D341Med (cell line): ENCODE results near the gene EIF3D.

ENCODE experiments used
- DNase-seq: peaks from one replicate; pipeline ENCODE4 v3.0.0; 2012; ENCODE audit warnings: low spot score

The EIF3D gene

GRCh38 chr22:36528795-36529751 lies at the start of gene EIF3D:
Gene EIF3D (minus strand): TSS chr22:36529166. CDS start chr22:36526121, 3,045 bp downstream.
- peak; percentile 92 for DNase-seq

GRCh38 chr22:36578619-36579018 lies 49.7 kb upstream of the EIF3D start:
- no peak for DNase-seq

- no peak for DNase-seq
Observed at GRCh38 chr22:36577019-36577418, 48.1 kb upstream of the EIF3D start.

DNA sequence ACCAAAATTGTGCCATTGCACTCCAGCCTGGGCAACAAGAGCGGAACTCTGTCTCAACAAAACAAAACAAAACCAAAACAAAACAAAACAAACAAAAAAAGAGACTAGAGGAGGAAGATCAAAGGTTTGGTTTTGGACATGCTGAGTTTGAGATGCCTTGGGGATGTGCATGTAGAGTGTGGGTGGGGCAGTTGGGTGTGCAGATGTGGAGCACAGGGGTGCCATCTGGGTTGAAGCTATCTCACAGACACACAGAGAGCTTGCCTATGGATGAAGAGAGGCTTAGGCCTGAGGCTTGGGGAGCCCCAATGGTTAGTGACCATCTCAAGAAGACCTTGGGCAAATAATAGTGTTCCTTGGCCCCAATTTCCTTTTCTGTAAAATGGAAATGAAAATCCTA lies 45.8 kb upstream of the EIF3D start:
- DNase-seq: no peak

- DNase-seq: peak; percentile 73
Observed at GRCh38 chr22:36573815-36574363, 44.9 kb upstream of the EIF3D start.

DNA sequence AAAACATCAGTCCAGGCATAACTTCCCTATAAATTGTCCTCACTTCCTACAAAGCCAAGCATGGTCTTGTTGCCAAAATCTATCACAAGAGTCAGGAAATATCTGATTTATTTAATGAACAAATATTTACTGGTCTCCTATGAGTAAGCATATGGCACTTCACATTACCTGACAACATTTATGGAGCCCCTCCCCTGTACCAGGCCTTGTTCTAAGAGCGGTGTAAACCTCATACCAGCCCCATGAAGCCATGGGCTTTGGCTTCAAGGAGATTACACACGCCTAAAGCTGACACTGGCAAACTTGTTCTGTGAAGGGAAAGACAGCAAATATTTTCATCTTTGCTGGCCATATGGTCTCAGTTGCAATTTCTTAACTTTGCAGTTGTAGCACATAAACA lies 43.0 kb upstream of the EIF3D start:
- DNase-seq: no peak

GRCh38 chr22:36569999-36570398 lies 41.0 kb upstream of the EIF3D start:
- peak; percentile 78 for DNase-seq

GRCh38 chr22:36568846-36569245 lies 39.9 kb upstream of the EIF3D start:
- no peak for DNase-seq

- DNase-seq: no peak
Observed at GRCh38 chr22:36566720-36567119, 37.8 kb upstream of the EIF3D start.

DNA sequence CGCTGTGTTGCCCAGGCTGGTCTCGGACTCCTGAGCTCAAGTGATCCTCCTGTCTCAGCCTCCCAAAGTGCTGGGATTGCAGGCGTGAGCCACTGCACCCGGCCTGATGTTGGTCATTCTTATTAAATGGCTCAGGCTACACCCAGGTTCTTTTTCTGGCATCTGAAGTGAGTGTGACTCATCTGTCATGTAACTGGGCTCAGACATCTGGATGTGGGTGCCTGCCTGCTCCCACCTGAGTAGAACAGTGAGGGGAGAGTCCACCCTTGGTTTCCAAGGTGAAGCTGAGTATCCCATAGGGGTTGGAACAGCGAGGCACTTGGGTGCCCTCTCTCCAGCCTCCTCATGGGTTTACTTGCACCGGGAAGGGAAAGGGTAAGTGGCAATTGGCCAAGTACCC lies 36.7 kb upstream of the EIF3D start:
- no peak for DNase-seq

DNA sequence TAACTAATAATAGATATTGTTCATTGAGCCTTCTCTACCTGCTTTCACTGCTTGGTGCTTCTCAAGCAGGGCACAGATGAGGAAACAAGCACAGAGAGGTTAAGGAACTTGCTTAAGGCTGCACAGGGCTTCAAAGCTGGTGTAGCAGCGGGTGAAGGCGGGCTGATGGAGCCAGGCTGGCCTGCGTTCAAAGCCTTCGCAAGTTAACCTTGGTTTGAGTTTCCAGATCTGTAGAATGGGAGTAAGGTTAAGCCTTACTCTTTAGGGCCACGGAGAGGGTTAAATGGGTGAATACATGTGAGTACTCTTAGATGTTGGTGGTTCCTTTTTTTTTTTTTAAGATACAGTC lies 36.2 kb upstream of the EIF3D start:
- DNase-seq: no peak

GRCh38 chr22:36564422-36565158 lies 35.6 kb upstream of the EIF3D start:
- no peak for DNase-seq

DNA sequence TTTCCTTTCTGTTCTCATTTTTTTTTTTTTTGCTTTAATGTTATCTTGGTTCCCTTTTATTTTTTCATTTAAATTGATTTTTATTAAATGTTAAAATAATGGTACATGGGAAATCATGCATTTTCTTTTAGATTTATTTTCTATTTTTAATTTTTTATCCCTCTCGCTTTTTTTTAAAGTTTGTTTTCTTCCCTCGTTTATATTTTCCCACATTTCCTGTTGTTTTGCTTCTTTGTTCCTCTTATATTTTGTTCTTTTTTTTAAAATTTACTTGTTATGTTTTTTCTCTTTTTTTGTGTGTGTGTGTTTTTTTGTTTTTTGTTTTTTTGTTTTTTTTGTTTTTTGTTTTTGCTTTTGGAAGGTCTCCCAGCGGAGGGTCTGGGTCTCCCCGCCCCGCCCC lies 34.9 kb upstream of the EIF3D start:
- DNase-seq: no peak

DNA sequence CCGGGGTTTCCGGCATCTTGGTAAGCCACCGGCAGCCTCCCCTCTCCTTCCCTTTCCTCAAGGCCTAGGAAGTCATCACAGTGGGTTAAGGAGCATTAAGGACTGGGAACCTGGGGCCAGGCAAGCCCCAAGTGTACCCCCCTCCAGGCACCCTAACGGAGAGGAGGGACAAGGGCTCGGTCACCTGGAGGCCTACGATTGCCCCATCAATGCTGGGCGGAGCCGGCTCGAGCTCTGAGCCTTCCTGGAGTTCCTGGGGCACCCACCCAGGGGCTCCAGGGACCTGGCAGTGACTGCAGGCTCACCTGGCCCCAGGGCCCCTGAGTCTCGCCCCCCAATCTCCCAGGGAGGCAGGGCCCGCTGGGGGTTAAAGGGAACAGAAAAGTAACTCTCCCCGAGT lies 34.5 kb upstream of the EIF3D start:
- DNase-seq: no peak

- no peak for DNase-seq
Observed at GRCh38 chr22:36563001-36563400, 34.0 kb upstream of the EIF3D start.

DNA sequence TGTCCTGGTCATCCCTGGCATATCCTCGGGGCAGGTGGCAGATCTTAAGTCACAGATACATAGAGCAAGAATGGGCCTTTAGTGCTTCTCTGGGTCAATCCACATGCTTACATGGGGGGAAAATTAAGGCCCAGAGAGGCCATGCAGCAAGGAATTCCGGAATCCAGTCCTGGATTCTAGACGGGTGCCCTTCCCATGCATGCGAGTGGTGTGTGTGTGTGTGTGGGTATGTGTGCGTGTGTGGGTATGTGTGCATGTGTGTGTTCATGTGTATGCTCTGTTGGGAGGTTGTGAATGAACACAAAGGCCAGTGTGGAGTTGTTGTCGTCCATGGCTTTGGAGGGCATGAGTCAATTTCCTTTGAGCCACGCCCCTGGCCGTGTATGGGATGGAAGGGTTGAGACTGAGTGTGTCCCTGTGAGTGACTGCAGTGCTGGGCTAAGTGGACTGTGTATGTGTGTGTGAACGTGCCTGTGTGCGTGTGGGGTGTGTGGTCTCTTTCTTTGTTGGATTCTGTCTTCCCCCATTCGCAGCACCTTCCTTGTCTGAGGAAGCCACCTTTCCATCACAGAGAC lies 33.4 kb upstream of the EIF3D start:
- DNase-seq: no peak

DNA sequence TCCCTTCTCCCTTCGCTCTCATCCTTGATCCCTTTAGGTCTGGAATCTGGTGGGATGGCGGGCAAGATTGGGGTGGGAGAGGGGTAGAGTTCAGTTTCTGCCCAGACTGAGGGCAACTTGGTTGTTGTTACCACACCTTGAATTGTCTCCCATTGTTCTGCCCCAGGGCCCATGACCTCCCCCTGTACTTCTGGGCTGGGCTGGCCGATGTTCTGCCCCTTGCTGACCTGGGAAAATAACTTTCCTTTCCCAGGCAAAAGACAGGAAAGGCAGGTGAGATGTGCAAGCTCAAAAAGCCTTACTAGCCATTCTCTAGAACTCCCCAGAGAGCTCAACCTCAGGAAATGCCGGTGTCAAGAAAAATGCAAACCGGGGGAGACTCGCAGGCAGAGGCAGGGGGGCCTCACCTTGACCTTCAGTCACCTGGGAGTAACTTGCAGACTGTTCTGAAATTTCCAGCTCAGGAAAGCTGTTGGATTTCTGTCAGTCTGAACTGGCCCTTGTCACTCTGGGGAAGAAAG lies 32.4 kb upstream of the EIF3D start:
- no peak for DNase-seq

DNA sequence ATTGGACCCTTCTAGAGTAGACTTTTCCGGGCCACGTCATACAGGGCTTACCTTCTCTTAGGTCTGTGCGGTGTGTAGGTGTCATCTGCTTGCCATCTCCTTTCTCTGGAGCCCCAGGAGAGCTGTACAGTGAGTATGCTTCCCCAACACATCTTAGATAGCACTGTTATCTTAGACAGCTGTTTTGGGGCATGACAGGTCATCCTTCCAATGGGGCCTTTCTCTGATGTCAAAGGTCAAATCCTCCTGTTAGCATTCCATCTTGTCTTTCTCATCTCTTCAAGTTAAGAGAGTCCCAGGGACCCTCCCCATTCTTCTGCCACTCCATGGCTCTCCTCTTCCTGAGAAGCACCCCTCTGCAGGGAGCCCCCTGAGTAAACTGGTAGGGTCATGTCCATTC lies 31.0 kb upstream of the EIF3D start:
- DNase-seq: no peak

DNA sequence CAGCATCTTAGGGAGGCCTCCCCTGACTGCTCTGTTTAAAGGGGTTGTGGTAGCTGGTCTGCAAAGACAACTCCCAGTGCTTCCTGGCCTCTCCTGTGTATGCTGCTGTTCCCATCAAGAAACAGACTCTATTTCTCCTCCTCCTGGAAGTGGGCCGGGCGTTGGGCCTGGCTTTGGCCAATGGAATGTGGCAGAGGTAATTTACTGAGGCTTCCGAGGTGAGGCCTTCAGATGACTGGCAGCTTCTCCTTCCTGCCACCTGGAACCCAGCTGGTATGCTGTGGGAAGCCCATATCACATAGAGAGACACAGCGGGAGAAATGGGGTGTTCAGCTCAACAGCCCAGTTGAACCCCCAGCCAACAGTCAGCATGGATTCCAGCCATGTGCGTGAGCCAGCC lies 25.1 kb upstream of the EIF3D start:
- no peak for DNase-seq

DNA sequence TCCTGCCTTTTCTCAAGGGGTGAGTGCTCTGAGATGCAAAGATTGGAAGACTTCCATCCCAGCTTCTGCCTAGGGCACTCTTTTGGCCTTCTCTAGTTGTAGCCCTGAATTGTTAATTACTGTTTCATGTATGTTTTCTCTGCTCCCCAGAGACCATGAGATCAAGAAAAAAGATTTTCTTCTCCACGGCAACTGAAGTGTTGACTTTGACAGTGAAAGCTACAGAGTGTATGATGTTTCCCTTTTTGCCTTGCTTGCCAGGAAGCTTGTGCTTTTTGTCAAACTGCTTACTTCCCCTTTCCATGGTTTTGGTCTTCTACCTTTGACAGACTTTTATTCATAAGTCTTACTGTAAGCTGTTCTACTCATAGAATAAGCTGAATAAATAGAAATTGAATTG lies 23.3 kb upstream of the EIF3D start:
- DNase-seq: no peak

DNA sequence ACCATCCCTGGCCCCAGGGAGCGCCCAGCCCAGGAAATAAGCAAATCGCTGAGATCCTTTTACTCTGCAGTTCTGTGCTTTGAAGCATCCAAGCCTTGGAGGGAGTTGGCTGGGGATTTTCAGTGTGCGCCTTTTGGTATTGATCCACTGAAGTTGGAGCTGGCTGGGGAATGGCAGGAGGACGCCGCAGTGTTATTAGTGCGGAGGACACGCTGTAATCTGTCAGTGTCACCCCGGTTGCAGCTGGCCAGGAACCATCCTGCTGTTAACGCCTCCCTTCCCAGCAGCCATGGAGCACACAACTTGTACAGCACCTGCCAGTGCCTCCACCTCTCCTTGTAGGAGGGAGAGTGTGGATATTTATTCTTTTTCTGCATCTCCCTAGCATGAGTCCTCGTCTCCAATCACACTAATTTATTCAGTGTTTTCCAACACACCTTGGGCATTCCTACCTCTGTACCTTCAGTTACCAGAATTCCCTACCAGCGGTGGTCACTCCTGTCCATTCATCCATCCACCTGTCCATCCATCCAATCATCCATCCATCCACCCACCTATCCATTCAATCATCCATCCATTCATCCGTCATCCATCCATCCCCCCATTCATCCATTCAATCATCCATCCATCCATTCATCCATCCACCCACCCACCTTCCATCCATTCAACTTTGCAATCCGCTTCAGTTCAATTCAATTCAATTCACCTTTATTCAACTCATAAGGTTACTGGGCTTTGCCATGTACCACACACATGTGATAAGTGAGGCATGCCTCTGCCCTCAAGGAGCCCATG lies 21.9 kb upstream of the EIF3D start:
- no peak for DNase-seq

GRCh38 chr22:36549033-36549432 lies 20.1 kb upstream of the EIF3D start:
- no peak for DNase-seq
